ENCODE data around the gene SHROOM4. TPM values are rescaled to one million over a fixed set of nuclear protein-coding genes. Genes with fewer than 3 reads are reported as not detected.

SHROOM4 gene
- total and polyA plus RNA-seq, 4 donors = 0.62 to 2.3 (median 0.93) TPM

- no peak for DNase-seq (ENCODE audit: low spot score)
- H3K27me3 ChIP-seq (ENCODE audit: control insufficient read depth in 4 of 4, insufficient read depth in 4 of 4, low read length in 3 of 4) = peaks cover 0 to 5% (median 0%) of the 10 kb centered on the region in 4 donors
- no peak overlapping the region for H3K27ac ChIP-seq (ENCODE audit: low read depth in 1 of 2, low read length in 2 of 2)
- H3K36me3 ChIP-seq (ENCODE audit: control insufficient read depth in 4 of 4, insufficient read depth in 3 of 4, low read depth in 1 of 4, low read length in 3 of 4) = no peaks in the 10 kb centered on the region
- no peaks in the 10 kb centered on the region for H3K9me3 ChIP-seq (ENCODE audit: control insufficient read depth in 4 of 4, low read length in 3 of 4)
- no peak overlapping the region for H3K9ac ChIP-seq (ENCODE audit: low read depth in 1 of 2, low read length in 2 of 2)
- TF ChIP-seq EGR1 (IDR thresholded peaks at IDR 0.05; ENCODE audit: low read depth in 2 of 2) (no peak), RXRA (IDR thresholded peaks at IDR 0.05) (no peak)
- no peak overlapping the region for H3K4me3 ChIP-seq (ENCODE audit: low read depth in 1 of 3, low read length in 3 of 3)
- WGBS = 54% methylated on average over 2 of the region's 2 CpGs
- H3K4me1 ChIP-seq (ENCODE audit: control insufficient read depth in 4 of 4, insufficient read depth in 4 of 4, low read length in 3 of 4) = no peaks in the 10 kb centered on the region
These were observed 62.9 kb downstream of the SHROOM4 start for GRCh38 chrX:50751091-50751490.

- H3K36me3 ChIP-seq (ENCODE audit: control insufficient read depth in 4 of 4, insufficient read depth in 3 of 4, low read depth in 1 of 4, low read length in 3 of 4) = no peaks in the 10 kb centered on the region
- H3K27ac ChIP-seq (ENCODE audit: low read depth in 1 of 2, low read length in 2 of 2) = no peak overlapping the region
- no peaks in the 10 kb centered on the region for H3K9me3 ChIP-seq (ENCODE audit: control insufficient read depth in 4 of 4, low read length in 3 of 4)
- TF ChIP-seq TAF1 (conservative IDR thresholded peaks at IDR 0.05) = no peak
- TF ChIP-seq CTCF (IDR thresholded peaks at IDR 0.05; ENCODE audit: low read depth, low read length, missing input control) = peak; percentile 66
- TF ChIP-seq RAD21 (IDR thresholded peaks at IDR 0.05) = peak; percentile 83 to 92
- no peak for TF ChIP-seq RXRA (IDR thresholded peaks at IDR 0.05)
- no peak for TF ChIP-seq NR2F2 (IDR thresholded peaks at IDR 0.05)
- TF ChIP-seq, protein P1, sequence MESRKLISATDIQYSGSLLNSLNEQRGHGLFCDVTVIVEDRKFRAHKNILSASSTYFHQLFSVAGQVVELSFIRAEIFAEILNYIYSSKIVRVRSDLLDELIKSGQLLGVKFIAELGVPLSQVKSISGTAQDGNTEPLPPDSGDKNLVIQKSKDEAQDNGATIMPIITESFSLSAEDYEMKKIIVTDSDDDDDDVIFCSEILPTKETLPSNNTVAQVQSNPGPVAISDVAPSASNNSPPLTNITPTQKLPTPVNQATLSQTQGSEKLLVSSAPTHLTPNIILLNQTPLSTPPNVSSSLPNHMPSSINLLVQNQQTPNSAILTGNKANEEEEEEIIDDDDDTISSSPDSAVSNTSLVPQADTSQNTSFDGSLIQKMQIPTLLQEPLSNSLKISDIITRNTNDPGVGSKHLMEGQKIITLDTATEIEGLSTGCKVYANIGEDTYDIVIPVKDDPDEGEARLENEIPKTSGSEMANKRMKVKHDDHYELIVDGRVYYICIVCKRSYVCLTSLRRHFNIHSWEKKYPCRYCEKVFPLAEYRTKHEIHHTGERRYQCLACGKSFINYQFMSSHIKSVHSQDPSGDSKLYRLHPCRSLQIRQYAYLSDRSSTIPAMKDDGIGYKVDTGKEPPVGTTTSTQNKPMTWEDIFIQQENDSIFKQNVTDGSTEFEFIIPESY (IDR thresholded peaks at IDR 0.05) = no peak
- TF ChIP-seq, protein P2, sequence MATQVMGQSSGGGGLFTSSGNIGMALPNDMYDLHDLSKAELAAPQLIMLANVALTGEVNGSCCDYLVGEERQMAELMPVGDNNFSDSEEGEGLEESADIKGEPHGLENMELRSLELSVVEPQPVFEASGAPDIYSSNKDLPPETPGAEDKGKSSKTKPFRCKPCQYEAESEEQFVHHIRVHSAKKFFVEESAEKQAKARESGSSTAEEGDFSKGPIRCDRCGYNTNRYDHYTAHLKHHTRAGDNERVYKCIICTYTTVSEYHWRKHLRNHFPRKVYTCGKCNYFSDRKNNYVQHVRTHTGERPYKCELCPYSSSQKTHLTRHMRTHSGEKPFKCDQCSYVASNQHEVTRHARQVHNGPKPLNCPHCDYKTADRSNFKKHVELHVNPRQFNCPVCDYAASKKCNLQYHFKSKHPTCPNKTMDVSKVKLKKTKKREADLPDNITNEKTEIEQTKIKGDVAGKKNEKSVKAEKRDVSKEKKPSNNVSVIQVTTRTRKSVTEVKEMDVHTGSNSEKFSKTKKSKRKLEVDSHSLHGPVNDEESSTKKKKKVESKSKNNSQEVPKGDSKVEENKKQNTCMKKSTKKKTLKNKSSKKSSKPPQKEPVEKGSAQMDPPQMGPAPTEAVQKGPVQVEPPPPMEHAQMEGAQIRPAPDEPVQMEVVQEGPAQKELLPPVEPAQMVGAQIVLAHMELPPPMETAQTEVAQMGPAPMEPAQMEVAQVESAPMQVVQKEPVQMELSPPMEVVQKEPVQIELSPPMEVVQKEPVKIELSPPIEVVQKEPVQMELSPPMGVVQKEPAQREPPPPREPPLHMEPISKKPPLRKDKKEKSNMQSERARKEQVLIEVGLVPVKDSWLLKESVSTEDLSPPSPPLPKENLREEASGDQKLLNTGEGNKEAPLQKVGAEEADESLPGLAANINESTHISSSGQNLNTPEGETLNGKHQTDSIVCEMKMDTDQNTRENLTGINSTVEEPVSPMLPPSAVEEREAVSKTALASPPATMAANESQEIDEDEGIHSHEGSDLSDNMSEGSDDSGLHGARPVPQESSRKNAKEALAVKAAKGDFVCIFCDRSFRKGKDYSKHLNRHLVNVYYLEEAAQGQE (IDR thresholded peaks at IDR 0.05) = no peak
- H3K4me3 ChIP-seq (ENCODE audit: low read depth in 1 of 3, low read length in 3 of 3) = no peak overlapping the region
- no peak overlapping the region for H3K9ac ChIP-seq (ENCODE audit: low read depth in 1 of 2, low read length in 2 of 2)
- WGBS = 61% methylated on average over 1 of the region's 1 CpG
- no peaks in the 10 kb centered on the region for H3K4me1 ChIP-seq (ENCODE audit: control insufficient read depth in 4 of 4, insufficient read depth in 4 of 4, low read length in 3 of 4)
- no peak for DNase-seq (ENCODE audit: low spot score)
- H3K27me3 ChIP-seq (ENCODE audit: control insufficient read depth in 4 of 4, insufficient read depth in 4 of 4, low read length in 3 of 4) = peaks cover 0 to 5% (median 0%) of the 10 kb centered on the region in 4 donors
These were observed 66.5 kb downstream of the SHROOM4 start for GRCh38 chrX:50747471-50747900.

DNA sequence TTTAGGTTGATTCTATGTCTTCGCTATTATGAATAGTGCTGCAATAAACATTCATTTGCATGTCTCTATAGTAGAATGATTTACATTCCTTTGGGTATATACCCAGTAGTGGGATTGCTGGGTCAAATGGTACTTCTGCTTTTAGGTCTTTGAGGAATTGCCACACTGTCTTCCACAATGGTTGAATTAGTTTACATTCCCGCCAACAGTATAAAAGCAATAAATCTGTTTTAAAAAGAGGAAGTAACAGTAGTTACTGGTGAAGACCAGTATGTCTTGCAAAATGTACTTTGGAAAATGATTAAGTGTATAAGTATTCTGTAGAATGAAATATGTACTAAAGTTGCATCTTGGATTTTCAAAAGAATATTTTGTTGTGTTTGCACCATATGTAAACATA is 77.3 kb downstream of the SHROOM4 start:
- Histone ChIP-seq H3K4me3 (ENCODE audit: low read depth in 1 of 3, low read length in 3 of 3) (no peak overlapping the region), H3K36me3 (ENCODE audit: control insufficient read depth in 4 of 4, insufficient read depth in 3 of 4, low read depth in 1 of 4, low read length in 3 of 4) (no peaks in the 10 kb centered on the region), H3K27me3 (ENCODE audit: control insufficient read depth in 4 of 4, insufficient read depth in 4 of 4, low read length in 3 of 4) (no peaks in the 10 kb centered on the region), H3K4me1 (ENCODE audit: control insufficient read depth in 4 of 4, insufficient read depth in 4 of 4, low read length in 3 of 4) (no peaks in the 10 kb centered on the region), H3K27ac (ENCODE audit: low read depth in 1 of 2, low read length in 2 of 2) (no peak overlapping the region), H3K9me3 (ENCODE audit: control insufficient read depth in 4 of 4, low read length in 3 of 4) (no peaks in the 10 kb centered on the region), H3K9ac (ENCODE audit: low read depth in 1 of 2, low read length in 2 of 2) (no peak overlapping the region)
- no peak for DNase-seq (ENCODE audit: low spot score)
- 79% methylated on average over 2 of the region's 2 CpGs for WGBS
- no peak for TF ChIP-seq TAF1 (conservative IDR thresholded peaks at IDR 0.05)
- no peak for TF ChIP-seq FOXA1 (IDR thresholded peaks at IDR 0.05)
- no peak for TF ChIP-seq YY1 (IDR thresholded peaks at IDR 0.05)
- TF ChIP-seq SP1 (IDR thresholded peaks at IDR 0.05) = no peak
- no peak for TF ChIP-seq GABPA (IDR thresholded peaks at IDR 0.05 in 1 of 2, conservative IDR thresholded peaks at IDR 0.05 in 1 of 2)
- no peak for TF ChIP-seq EGR1 (IDR thresholded peaks at IDR 0.05; ENCODE audit: low read depth in 2 of 2)
- TF ChIP-seq, protein P2 (IDR thresholded peaks at IDR 0.05) = no peak
- no peak for TF ChIP-seq NR2F2 (IDR thresholded peaks at IDR 0.05)
- TF ChIP-seq MAX (IDR thresholded peaks at IDR 0.05) = no peak
- no peak for TF ChIP-seq CTCF (IDR thresholded peaks at IDR 0.05; ENCODE audit: low read depth, low read length, missing input control)

Measured in liver (tissue), 9 donors.